ENCODE data around the gene SLC12A1. TPM values are rescaled to one million over a fixed set of nuclear protein-coding genes. Genes with fewer than 3 reads are reported as not detected.

The SLC12A1 gene
- total and polyA plus RNA-seq, 2 of the 8 experiments (the other 6 are each of a cell fraction or from before 2014, with no cell fraction given): 0.63 to 1.0 TPM

DNA sequence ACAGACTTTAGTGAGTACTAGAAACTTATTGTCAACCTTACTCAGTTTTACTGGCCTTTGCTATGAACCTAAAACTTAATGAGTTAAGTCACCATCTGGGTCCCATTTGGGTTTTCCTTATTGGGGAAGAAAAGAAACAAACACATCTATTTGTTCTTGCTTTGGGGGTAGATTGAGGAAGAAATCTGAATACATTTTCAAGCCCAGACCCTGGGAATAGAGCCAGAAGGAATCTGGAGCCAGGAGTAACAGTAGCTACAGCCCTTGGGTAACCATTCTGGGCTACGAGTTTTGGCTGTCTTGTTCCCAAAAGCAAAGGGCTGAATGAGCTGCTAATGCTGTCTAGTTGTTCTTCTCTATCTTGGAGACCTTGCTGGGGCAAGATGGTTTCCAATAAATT lies 16.5 kb downstream of the SLC12A1 start:
- Histone ChIP-seq H3K9me3 (ENCODE audit: insufficient read depth in 2 of 2, low read depth in 1 of 2, low read length in 1 of 2) (no peaks in the 10 kb centered on the region), H2BK12ac (ENCODE audit: low read depth, low read length) (no peak overlapping the region), H2AFZ (ENCODE audit: low read length) (no peak overlapping the region), H4K20me1 (replicated peaks in 1 of 2; ENCODE audit: control insufficient read depth in 1 of 2, insufficient read depth in 2 of 2, low read length in 2 of 2) (no peaks in the 10 kb centered on the region), H3K23ac (ENCODE audit: insufficient read length) (no peak overlapping the region), H3K27me3 (replicated peaks in 1 of 4; ENCODE audit: control insufficient read depth in 3 of 4, extremely low read depth in 1 of 4, insufficient read depth in 3 of 4, low read length in 3 of 4) (no peaks in the 10 kb centered on the region), H2BK15ac (ENCODE audit: low read length) (no peak overlapping the region), H2BK20ac (ENCODE audit: low read length) (no peak overlapping the region), H3K79me2 (ENCODE audit: control insufficient read depth in 1 of 2, insufficient read depth in 2 of 2, low read length in 2 of 2) (no peaks in the 10 kb centered on the region), H2BK5ac (ENCODE audit: low read depth, low read length) (no peak overlapping the region), H3K36me3 (ENCODE audit: control insufficient read depth in 2 of 4, insufficient read depth in 4 of 4, low read length in 3 of 4) (no peaks in the 10 kb centered on the region), H3K9ac (replicated peaks in 1 of 4; ENCODE audit: extremely low read depth in 1 of 4, low read depth in 3 of 4, low read length in 3 of 4) (no peak overlapping the region), H3K56ac (replicated peaks; ENCODE audit: insufficient read length, low read depth, low read length) (no peak overlapping the region), H4K5ac (ENCODE audit: insufficient read length, low read depth, low read length) (no peak overlapping the region), H3K14ac (ENCODE audit: insufficient read length) (no peak overlapping the region), H3K4ac (replicated peaks; ENCODE audit: insufficient read length, low read depth, low read length) (no peak overlapping the region), H4K8ac (ENCODE audit: extremely low read depth, insufficient read depth, low read length) (no peak overlapping the region), H2BK120ac (replicated peaks; ENCODE audit: low read depth, low read length) (no peak overlapping the region), H4K91ac (replicated peaks; ENCODE audit: insufficient read length, low read length) (no peak overlapping the region), H3K18ac (ENCODE audit: extremely low read depth, low read length) (no peak overlapping the region), H3K79me1 (ENCODE audit: low read depth, low read length) (no peaks in the 10 kb centered on the region), H3K4me2 (ENCODE audit: insufficient read depth in 1 of 2, low read depth in 2 of 2, low read length in 2 of 2) (no peak overlapping the region), H2AK5ac (ENCODE audit: low read depth, low read length) (no peak overlapping the region), H3K23me2 (ENCODE audit: low read depth, low read length) (no peaks in the 10 kb centered on the region), H3K27ac (ENCODE audit: low read depth, low read length) (no peak overlapping the region), H3K4me3 (ENCODE audit: extremely low read depth in 1 of 4, insufficient read depth in 2 of 4, low read depth in 3 of 4, low read length in 4 of 4) (no peak overlapping the region), H3K4me1 (replicated peaks in 1 of 4; ENCODE audit: control insufficient read depth in 3 of 4, insufficient read depth in 4 of 4, low read length in 3 of 4) (no peaks in the 10 kb centered on the region)
- no peak for FAIRE-seq
- WGBS, 2 experiments (ENCODE audit: extremely low coverage in 1 of 2, insufficient coverage in 1 of 2, insufficient read length in 1 of 2, insufficient replicate concordance in 2 of 2, low coverage in 1 of 2, low lambda C conversion rate in 2 of 2, missing lambda C conversion rate in 1 of 2): 71% methylated on average over 1 of the region's 1 CpG; no CpG with 5 or more reads in 1 of the 2 experiments
- CTCF ChIA-PET (ENCODE audit: partially characterized antibody): interaction anchor here (0.9 to 2.5 kb wide), 6 partner anchors 9 to 63 kb away, joined by 3 to 6 read pairs (median 4); no protein-coding TSS in a partner anchor
- DNase-seq (ENCODE audit: low read depth in 1 of 2, low spot score in 2 of 2): no peak
- POLR2A ChIA-PET (ENCODE audit: partially characterized antibody): no interaction called here
- no peak for TF ChIP-seq TAF1 (IDR thresholded peaks at IDR 0.05; ENCODE audit: low read depth, low read length)
- TF ChIP-seq BRCA1 (IDR thresholded peaks at IDR 0.05; ENCODE audit: low read depth, low read length): no peak
- TF ChIP-seq JUN (IDR thresholded peaks at IDR 0.05; ENCODE audit: low read depth, low read length): no peak
- no peak for TF ChIP-seq SUZ12 (IDR thresholded peaks at IDR 0.05; ENCODE audit: low read length)
- TF ChIP-seq SIX5 (IDR thresholded peaks at IDR 0.05; ENCODE audit: low read depth, low read length): no peak
- TF ChIP-seq NANOG (IDR thresholded peaks at IDR 0.05; ENCODE audit: insufficient read depth, low read depth, low read length, poor library complexity, severe bottlenecking): no peak
- TF ChIP-seq RXRA (IDR thresholded peaks at IDR 0.05; ENCODE audit: insufficient read depth, low read depth, low read length): no peak
- TF ChIP-seq TBP (IDR thresholded peaks at IDR 0.05; ENCODE audit: low read depth, low read length): no peak
- no peak for TF ChIP-seq POU5F1 (IDR thresholded peaks at IDR 0.05; ENCODE audit: low read depth, low read length)
- no peak for TF ChIP-seq ZNF274 (IDR thresholded peaks at IDR 0.05; ENCODE audit: borderline replicate concordance, extremely low read depth, low read length)
- TF ChIP-seq CHD1 (IDR thresholded peaks at IDR 0.05; ENCODE audit: low read depth, low read length): no peak
- no peak for TF ChIP-seq EGR1 (IDR thresholded peaks at IDR 0.05; ENCODE audit: borderline replicate concordance, low read depth, low read length)
- TF ChIP-seq RFX5 (IDR thresholded peaks at IDR 0.05; ENCODE audit: borderline replicate concordance, low read depth, low read length): no peak
- TF ChIP-seq GTF2F1 (IDR thresholded peaks at IDR 0.05; ENCODE audit: borderline replicate concordance, low read depth, low read length): no peak
- no peak for TF ChIP-seq YY1 (IDR thresholded peaks at IDR 0.05; ENCODE audit: low read depth, low read length)
- TF ChIP-seq MAX (IDR thresholded peaks at IDR 0.05): no peak

All from H1 (cell line).